ENCODE results near the gene OR1K1. TPM values are rescaled to one million over a fixed set of nuclear protein-coding genes. Genes with fewer than 3 reads are reported as not detected.
"Not testable (repeated sequence)": the region's sequence is repeated elsewhere in the genome, so short reads cannot be mapped to it uniquely, and the experiment has no call there.

OR1K1 gene
- total RNA-seq, 2 donors from 2014 or later: not detected

DNA sequence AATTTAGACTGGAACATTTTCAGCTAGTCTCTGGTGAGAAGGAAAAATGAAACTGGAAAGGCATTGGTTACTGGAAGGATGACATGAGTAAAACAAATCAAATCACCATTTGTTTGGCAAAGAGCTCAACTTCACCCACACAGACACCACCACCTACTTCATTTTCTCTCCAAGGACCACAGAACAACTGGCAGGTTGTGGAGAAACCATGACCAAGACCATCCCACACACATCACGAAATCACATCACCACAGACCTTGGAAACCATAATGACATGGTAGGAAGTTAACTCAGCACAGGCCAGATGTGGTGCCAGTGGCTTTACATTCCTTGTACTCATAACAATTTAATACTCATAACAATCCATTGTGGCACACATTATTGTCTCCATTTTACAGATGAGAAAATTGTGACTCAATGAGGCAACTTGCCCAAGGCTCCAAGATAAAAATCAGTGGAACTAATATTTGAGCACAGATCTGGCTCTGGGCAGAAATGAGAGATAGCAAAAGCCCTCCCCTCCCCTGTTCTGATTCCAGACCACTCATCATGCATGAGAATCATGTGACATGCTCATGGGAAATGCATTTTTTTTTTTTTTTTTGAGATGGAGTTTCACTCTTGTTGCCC, 7.5 kb downstream of the OR1K1 start:
- TF ChIP-seq, protein P1, sequence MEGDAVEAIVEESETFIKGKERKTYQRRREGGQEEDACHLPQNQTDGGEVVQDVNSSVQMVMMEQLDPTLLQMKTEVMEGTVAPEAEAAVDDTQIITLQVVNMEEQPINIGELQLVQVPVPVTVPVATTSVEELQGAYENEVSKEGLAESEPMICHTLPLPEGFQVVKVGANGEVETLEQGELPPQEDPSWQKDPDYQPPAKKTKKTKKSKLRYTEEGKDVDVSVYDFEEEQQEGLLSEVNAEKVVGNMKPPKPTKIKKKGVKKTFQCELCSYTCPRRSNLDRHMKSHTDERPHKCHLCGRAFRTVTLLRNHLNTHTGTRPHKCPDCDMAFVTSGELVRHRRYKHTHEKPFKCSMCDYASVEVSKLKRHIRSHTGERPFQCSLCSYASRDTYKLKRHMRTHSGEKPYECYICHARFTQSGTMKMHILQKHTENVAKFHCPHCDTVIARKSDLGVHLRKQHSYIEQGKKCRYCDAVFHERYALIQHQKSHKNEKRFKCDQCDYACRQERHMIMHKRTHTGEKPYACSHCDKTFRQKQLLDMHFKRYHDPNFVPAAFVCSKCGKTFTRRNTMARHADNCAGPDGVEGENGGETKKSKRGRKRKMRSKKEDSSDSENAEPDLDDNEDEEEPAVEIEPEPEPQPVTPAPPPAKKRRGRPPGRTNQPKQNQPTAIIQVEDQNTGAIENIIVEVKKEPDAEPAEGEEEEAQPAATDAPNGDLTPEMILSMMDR (IDR thresholded peaks at IDR 0.05): no peak
- Histone ChIP-seq H3K4me1 (no peaks in the 10 kb centered on the region), H3K27ac (no peak overlapping the region), H3K36me3 (no peaks in the 10 kb centered on the region), H3K4me3 (no peak overlapping the region), H3K9ac (ENCODE audit: low read depth in 2 of 2, low read length in 2 of 2) (no peak overlapping the region), H3K9me3 (no peaks in the 10 kb centered on the region), H3K27me3 (no peaks in the 10 kb centered on the region)
- no peak for DNase-seq
- intact Hi-C loops (cut with DNase I): loop anchor here (10.0 kb wide), 1 partner anchor 683 kb away; no protein-coding TSS in a partner anchor

DNA sequence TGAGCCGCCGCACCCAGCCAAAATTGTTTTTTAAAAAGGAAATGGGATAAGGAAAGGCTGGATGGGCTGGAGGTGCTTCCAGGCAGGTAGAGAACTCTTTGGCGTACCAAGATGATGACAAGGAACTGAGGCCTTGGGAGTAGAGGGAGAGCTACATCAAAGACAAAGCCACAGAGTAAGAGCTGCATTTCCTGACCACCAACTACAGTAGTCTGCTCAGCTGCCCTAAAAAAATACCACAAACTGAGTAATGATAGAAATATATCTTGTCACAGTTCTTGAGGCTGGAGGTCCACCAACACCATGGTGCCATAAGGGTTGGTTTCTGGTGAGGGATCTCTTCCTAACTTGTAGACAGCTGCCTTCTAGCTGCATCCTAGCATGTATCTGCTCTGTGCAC, 8.2 kb downstream of the OR1K1 start:
- Histone ChIP-seq H3K4me3 (no peak overlapping the region), H3K27ac (no peak overlapping the region), H3K4me1 (no peaks in the 10 kb centered on the region), H3K36me3 (no peaks in the 10 kb centered on the region), H3K27me3 (no peaks in the 10 kb centered on the region), H3K9ac (ENCODE audit: low read depth in 2 of 2, low read length in 2 of 2) (no peak overlapping the region), H3K9me3 (no peaks in the 10 kb centered on the region)
- no peak for DNase-seq
- TF ChIP-seq, protein P1 (IDR thresholded peaks at IDR 0.05): no peak
- intact Hi-C loops (cut with DNase I): loop anchor here (10.0 kb wide), 1 partner anchor 683 kb away; no protein-coding TSS in a partner anchor

DNA sequence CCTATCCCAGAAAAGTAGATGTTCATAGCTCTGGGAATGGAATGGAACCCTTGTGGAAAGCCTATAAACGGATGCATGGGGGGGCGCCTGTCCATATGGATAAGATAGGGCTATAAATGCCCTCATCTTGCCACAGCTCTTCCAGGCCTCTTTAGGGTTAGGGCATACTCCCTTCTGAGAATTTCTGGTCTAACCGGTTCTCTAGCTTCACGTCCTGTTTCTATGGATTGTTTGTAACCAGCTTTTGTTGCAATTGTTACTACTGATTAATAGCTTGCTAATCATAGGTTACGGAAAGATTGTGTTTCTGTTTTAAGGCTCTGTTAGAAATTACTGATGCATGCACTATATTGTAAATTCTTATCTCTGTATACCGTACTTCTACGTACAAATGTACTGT, 9.3 kb downstream of the OR1K1 start:
- not testable (repeated sequence) for H3K4me3 ChIP-seq; H3K27me3 ChIP-seq; H3K36me3 ChIP-seq; H3K9me3 ChIP-seq; H3K9ac ChIP-seq (ENCODE audit: low read depth in 2 of 2, low read length in 2 of 2); DNase-seq; H3K27ac ChIP-seq; H3K4me1 ChIP-seq
- intact Hi-C loops (cut with DNase I): loop anchor here (10.0 kb wide), 1 partner anchor 684 kb away; no protein-coding TSS in a partner anchor

DNA sequence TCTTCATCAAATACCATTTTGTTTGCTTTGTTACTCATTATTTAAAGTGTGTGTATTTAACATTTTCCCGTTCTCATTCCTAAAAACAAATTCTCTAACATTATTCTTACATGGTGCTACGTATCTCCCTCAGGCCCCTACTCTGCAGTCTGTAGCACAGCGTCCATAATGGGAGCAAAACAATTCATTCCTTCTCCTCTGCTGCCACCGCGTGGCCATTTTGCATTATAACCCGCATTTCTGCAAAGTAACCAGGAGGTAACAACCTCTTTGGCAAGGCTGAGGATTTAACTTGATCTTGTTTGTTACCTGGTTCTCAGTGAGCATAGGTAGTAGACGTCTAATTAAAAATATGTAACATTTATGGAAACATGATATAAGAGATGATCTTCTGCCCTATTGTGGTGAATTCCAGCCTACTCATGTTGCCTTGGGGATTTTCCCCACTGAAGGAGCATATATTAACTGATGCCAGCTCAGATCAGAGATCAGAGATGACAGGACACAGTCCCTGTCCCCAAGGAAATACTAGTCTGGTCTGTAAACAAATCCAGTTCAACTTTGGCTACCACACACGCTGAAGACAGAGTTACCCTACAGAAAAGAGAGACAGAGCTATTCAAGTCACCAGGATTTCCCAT, 10.5 kb downstream of the OR1K1 start:
- intact Hi-C loops (cut with DNase I): loop anchor here (2.0 kb wide), 1 partner anchor 346 kb away; no protein-coding TSS in a partner anchor
- DNase-seq: peak; percentile 71
- Histone ChIP-seq H3K4me3 (no peak overlapping the region), H3K27ac (no peak overlapping the region), H3K27me3 (no peaks in the 10 kb centered on the region), H3K36me3 (no peaks in the 10 kb centered on the region), H3K9me3 (no peaks in the 10 kb centered on the region), H3K4me1 (no peaks in the 10 kb centered on the region), H3K9ac (ENCODE audit: low read depth in 2 of 2, low read length in 2 of 2) (no peak overlapping the region)
- TF ChIP-seq, protein P1 (IDR thresholded peaks at IDR 0.05): peak; percentile 74

DNA sequence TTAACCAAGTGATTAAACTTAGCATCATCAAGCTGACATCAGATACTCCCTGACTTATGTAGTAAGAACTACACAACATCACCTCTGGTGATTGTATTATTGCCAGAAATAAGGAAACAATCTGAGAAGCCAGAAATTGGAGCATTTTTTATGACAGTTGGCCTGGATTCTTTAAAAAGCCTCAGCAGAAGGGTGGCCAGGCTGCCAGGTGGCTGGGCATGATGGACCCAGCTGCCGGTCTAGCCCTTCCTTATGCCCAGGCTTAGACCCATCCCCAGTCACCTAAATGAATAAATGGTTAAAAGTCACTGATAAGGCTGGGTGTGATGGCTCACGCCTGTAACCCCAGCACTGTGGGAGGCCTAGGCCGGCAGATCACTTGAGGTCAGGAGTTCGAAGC, 12.8 kb downstream of the OR1K1 start:
- intact Hi-C loops (cut with DNase I): no loop called here
- H3K9ac ChIP-seq (ENCODE audit: low read depth in 2 of 2, low read length in 2 of 2): no peak overlapping the region
- H3K9me3 ChIP-seq: no peaks in the 10 kb centered on the region
- no peaks in the 10 kb centered on the region for H3K27me3 ChIP-seq
- H3K4me3 ChIP-seq: no peak overlapping the region
- TF ChIP-seq, protein P1 (IDR thresholded peaks at IDR 0.05): no peak
- no peak for DNase-seq
- no peaks in the 10 kb centered on the region for H3K4me1 ChIP-seq
- no peak overlapping the region for H3K27ac ChIP-seq
- H3K36me3 ChIP-seq: no peaks in the 10 kb centered on the region

DNA sequence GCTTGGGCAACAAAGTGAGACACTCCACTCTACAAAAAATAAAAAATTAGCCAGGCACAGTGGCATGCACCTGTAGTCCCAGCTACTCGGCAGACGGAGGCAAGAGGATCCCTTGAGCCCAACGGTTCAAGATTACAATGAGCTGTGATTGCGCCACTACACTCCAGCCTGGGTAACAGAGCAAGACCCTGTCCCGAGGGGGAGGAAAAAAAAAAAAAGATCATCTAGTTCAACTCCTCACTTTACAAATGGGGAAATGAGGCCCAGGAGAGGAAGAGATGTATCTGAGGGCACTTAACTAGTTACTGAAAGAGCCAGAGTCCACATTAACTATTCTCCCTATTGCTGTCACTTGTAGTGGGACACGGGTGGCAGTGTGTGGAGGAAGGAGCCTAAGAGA, 14.6 kb downstream of the OR1K1 start:
- DNase-seq: no peak
- Histone ChIP-seq H3K4me3 (no peak overlapping the region), H3K36me3 (no peaks in the 10 kb centered on the region), H3K27me3 (no peaks in the 10 kb centered on the region), H3K9me3 (no peaks in the 10 kb centered on the region), H3K9ac (ENCODE audit: low read depth in 2 of 2, low read length in 2 of 2) (no peak overlapping the region), H3K27ac (no peak overlapping the region), H3K4me1 (no peaks in the 10 kb centered on the region)
- TF ChIP-seq, protein P1 (IDR thresholded peaks at IDR 0.05): no peak
- intact Hi-C loops (cut with DNase I): no loop called here

Data from colonic mucosa (tissue), 4 donors.